Mesothelial cell of epicardium (in vitro differentiated cells): ENCODE measurements around the gene FXYD1. TPM values are rescaled to one million over a fixed set of nuclear protein-coding genes. Genes with fewer than 3 reads are reported as not detected.

ENCODE experiments used
- DNase-seq, 2 experiments: peaks; one replicate each; pipeline ENCODE4 v3.0.0; 2021; ENCODE audit warnings: low spot score in 2 of 2; ENCODE audit not compliant: unreplicated experiment in 2 of 2
- H3K27ac Mint-ChIP-seq: 2 replicates; pipeline ENCODE4 v1.8.0; 2021; ENCODE audit warnings: mixed read lengths
- H3K27me3 Mint-ChIP-seq: 2 replicates; pipeline ENCODE4 v1.8.0; 2021; ENCODE audit warnings: low read depth, mixed read lengths
- H3K36me3 Mint-ChIP-seq: 2 replicates; pipeline ENCODE4 v1.8.0; 2021; ENCODE audit warnings: mixed read lengths
- H3K4me1 Mint-ChIP-seq: 2 replicates; pipeline ENCODE4 v1.8.0; 2021; ENCODE audit warnings: mixed read lengths
- H3K4me3 Mint-ChIP-seq: 2 replicates; pipeline ENCODE4 v1.8.0; 2021; ENCODE audit warnings: mild to moderate bottlenecking, moderate library complexity, mixed read lengths
- H3K9me3 Mint-ChIP-seq: 2 replicates; pipeline ENCODE4 v1.8.0; 2021; ENCODE audit warnings: mixed read lengths
- CTCF ChIP-seq: fragments of 200-600 bp; sonication (generic); IDR thresholded peaks from one replicate; pipeline ENCODE4 v1.5.0; 2021; ENCODE audit warnings: antibody characterized with exemption; ENCODE audit not compliant: unreplicated experiment
- total RNA-seq: library from RNA; stranded (reverse); gene quantifications from 3 replicates; pipeline ENCODE4 v1.2.1, GENCODE V29; 2021

Gene FXYD1
- total RNA-seq, 1 donor from 2014 or later, result 3.6 TPM

GRCh38 chr19:35134601-35135242 lies 3.9 kb upstream of the FXYD1 start, which contains the start of gene LGI4:
Gene LGI4 (minus strand): TSS chr19:35135059. CDS start chr19:35134680, 379 bp downstream.
- peaks cover 15% of the 10 kb centered on the region for H3K27me3 Mint-ChIP-seq
- H3K4me3 Mint-ChIP-seq, result no peak within 1 kb of the TSS
- no peak for TF ChIP-seq CTCF
- H3K36me3 Mint-ChIP-seq, result no peaks in the 10 kb centered on the region
- DNase-seq, result no peak
- H3K9me3 Mint-ChIP-seq, result no peaks in the 10 kb centered on the region
- peak within 1 kb of the TSS; percentile 37 for H3K27ac Mint-ChIP-seq
- peaks cover 21% of the 10 kb centered on the region for H3K4me1 Mint-ChIP-seq

DNA sequence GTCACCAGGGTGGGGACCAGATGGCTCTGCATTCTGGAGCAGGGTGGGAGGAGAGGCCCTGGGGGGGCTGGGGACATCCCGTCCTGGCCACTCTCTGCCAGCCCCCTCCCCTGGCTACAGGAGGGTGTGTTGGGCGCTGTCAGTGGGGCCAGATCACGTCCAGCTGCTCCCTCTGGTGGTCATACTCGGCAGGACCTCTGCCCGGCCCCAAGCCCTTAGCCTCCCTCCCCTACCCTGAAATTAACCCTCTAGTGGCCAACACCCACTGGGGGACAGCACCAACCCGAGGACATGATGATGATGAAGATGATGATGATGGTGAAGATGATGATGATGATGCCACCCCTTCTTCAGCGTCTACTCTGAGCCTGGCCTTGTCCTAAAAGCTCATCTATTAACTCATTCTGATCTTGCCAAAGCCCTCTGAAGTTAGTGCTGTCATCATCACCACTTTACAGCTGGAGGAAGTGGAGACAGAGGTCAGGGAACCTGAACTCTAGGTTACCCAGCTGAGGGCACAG lies 3.2 kb upstream of the FXYD1 start:
- H3K4me1 Mint-ChIP-seq, result peaks cover 23% of the 10 kb centered on the region
- TF ChIP-seq CTCF, result peak; percentile 88
- H3K9me3 Mint-ChIP-seq, result no peaks in the 10 kb centered on the region
- no peaks in the 10 kb centered on the region for H3K36me3 Mint-ChIP-seq
- no peak overlapping the region for H3K27ac Mint-ChIP-seq
- H3K27me3 Mint-ChIP-seq, result peaks cover 20% of the 10 kb centered on the region
- DNase-seq, result peak in 1 of 2 experiments; percentile 86
- H3K4me3 Mint-ChIP-seq, result no peak overlapping the region

- Mint-ChIP-seq H3K4me3 (no peak overlapping the region), H3K27me3 (peaks cover 26% of the 10 kb centered on the region), H3K36me3 (no peaks in the 10 kb centered on the region), H3K27ac (no peak overlapping the region), H3K4me1 (peaks cover 28% of the 10 kb centered on the region), H3K9me3 (no peaks in the 10 kb centered on the region)
- TF ChIP-seq CTCF, result no peak
- DNase-seq, result no peak
Observed at GRCh38 chr19:35136231-35136630, 2.4 kb upstream of the FXYD1 start.

DNA sequence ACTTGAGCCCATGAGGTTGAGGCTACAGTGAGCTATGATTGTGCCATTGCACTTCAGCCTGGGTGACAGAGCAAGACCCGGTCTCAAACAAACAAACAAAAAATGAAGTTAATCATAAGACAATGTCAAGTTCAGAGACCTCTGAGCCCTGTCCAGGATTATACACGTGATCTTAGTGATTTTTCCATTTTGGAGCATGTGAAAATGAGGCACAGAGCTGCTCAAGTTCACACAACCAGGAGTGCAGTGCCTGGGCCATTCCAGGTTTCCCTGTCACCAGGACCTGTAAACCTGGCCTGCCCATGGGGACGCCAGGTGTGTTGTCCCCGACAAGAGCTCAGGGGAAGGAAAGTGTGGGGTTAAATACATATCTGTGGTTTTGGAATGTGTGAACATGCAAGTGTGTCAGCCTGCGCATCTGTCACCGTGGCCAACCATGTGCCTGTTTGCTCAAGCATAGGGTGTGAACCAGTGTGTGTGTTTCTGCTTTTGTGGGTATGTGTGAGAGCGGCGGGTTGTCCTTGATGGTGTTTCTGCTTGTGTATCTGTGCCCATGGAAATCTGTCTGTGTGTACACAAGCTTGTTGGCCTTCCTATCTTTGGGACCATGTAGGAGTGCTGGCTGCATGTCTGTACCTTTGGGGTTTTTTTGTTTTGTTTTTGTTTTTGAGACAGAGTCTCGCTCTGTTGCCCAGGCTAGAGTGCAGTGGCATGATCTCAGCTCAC lies 1.5 kb upstream of the FXYD1 start:
- Mint-ChIP-seq H3K36me3 (no peaks in the 10 kb centered on the region), H3K27ac (no peak overlapping the region), H3K9me3 (no peaks in the 10 kb centered on the region), H3K27me3 (peaks cover 35% of the 10 kb centered on the region), H3K4me3 (no peak overlapping the region), H3K4me1 (peaks cover 36% of the 10 kb centered on the region)
- TF ChIP-seq CTCF, result no peak
- no peak for DNase-seq

DNA sequence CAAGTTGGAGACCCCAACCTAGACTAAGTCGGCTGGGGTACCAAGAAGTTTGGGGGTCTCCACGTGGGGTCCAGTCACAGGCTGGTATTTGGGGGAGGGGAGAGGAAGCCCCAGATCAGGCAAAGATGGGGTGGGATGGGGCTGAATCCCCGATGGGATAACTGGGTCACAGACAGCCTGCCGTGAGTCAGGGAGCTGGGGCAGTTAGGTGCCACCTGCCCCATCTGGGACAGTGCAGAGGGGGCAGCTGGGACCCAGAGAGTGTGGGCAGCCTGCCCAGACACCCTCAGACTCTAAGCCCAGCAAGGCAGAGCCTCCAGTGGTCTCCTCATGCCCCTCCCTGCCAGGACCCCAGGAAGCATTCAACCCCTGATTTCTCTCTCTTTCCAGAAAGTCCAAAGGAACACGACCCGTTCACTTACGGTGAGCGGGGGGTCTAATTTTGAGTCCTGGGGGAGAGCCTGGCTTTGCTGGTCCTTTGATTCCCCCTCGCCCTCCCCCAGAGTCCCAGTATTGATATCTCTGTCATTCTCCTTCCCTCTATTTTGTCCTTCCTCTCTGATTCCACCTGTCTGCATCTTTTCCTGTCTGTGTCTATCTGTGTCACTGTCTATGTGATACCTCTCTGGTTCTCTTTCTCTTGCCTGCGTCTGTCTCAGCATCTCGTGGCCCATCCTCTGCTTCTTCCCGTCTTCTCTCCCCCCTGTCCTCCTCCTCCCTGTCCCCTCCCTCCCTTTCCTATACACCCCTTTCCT lies 1.8 kb downstream of the FXYD1 start:
- TF ChIP-seq CTCF, result no peak
- Mint-ChIP-seq H3K9me3 (no peaks in the 10 kb centered on the region), H3K27me3 (peaks cover 61% of the 10 kb centered on the region), H3K27ac (no peak overlapping the region), H3K4me3 (no peak overlapping the region), H3K4me1 (peaks cover 52% of the 10 kb centered on the region), H3K36me3 (no peaks in the 10 kb centered on the region)
- DNase-seq, result no peak
